HEK293 (cell line): ENCODE results near the gene ZNF248.

Source experiments
- CTCF ChIA-PET: fragments of 350-600 bp; formaldehyde crosslinking; extraction: SDS; loops from one replicate; lab custom pipeline; 2021; ENCODE audit warnings: antibody characterized with exemption; lab: Yijun Ruan, JAX
- POLR2A ChIA-PET: fragments of 300-600 bp; formaldehyde crosslinking; extraction: SDS; loops from one replicate; lab custom pipeline; 2020; ENCODE audit warnings: antibody characterized with exemption, inconsistent platforms; lab: Yijun Ruan, JAX
- H3K27ac ChIP-seq: fragments of 200-500 bp; sonication (Bioruptor generic); 2 replicates; pipeline ENCODE4 v1.5.1; 2014; ENCODE audit warnings: low read depth, low read length, control low read depth, inconsistent platforms; ENCODE audit errors: extremely low read depth
- H3K36me3 ChIP-seq, 2 experiments: fragments of 200-500 bp in 1 of 2; sonication (Bioruptor generic) in 1 of 2; 1 replicate in 1 of 2; 2 replicates in 1 of 2; pipeline ENCODE4 v1.5.1; 2014 to 2017; ENCODE audit warnings: inconsistent platforms in 2 of 2, low read length in 2 of 2; ENCODE audit not compliant: control insufficient read depth in 2 of 2, insufficient read depth in 1 of 2
- H3K4me1 ChIP-seq: fragments of 200-500 bp; sonication (Bioruptor generic); 2 replicates; pipeline ENCODE4 v1.5.1; 2014; ENCODE audit warnings: mild to moderate bottlenecking, low read length, inconsistent platforms; ENCODE audit not compliant: control insufficient read depth, insufficient read depth
- H3K4me3 ChIP-seq: 2 replicates; pipeline ENCODE4 v1.5.1; 2011; ENCODE audit warnings: low read depth, mild to moderate bottlenecking, control low read depth, low read length, moderate library complexity
- H3K9me3 ChIP-seq: fragments of 200-500 bp; sonication (Bioruptor generic); 2 replicates; pipeline ENCODE4 v1.5.1; 2014; ENCODE audit warnings: low read depth, low read length, inconsistent platforms; ENCODE audit not compliant: control insufficient read depth, insufficient read depth
- AEBP2 ChIP-seq: fragments of 450-650 bp; formaldehyde crosslinking; IDR thresholded peaks from 2 replicates; pipeline ENCODE4 v1.5.1; 2016; ENCODE audit warnings: missing biosample characterization, missing genetic modification characterization, borderline replicate concordance
- EGR2 ChIP-seq: fragments of 450-650 bp; formaldehyde crosslinking; IDR thresholded peaks from 2 replicates; pipeline ENCODE4 v1.5.1; 2016; ENCODE audit warnings: low read depth, missing biosample characterization, missing genetic modification characterization
- KLF10 ChIP-seq: fragments of 450-650 bp; IDR thresholded peaks from 2 replicates; pipeline ENCODE4 v1.5.1; 2018; ENCODE audit warnings: missing biosample characterization, mild to moderate bottlenecking, missing genetic modification characterization
- KLF7 ChIP-seq: fragments of 450-650 bp; formaldehyde crosslinking; IDR thresholded peaks from 2 replicates; pipeline ENCODE4 v1.5.1; 2016; ENCODE audit warnings: missing biosample characterization, missing genetic modification characterization, borderline replicate concordance
- YY2 ChIP-seq: fragments of 450-650 bp; formaldehyde crosslinking; IDR thresholded peaks from 2 replicates; pipeline ENCODE4 v1.5.1; 2016; ENCODE audit warnings: missing biosample characterization, missing genetic modification characterization
- ZBTB10 ChIP-seq: fragments of 450-650 bp; formaldehyde crosslinking; IDR thresholded peaks from 2 replicates; pipeline ENCODE4 v1.5.1; 2016; ENCODE audit warnings: missing biosample characterization, missing genetic modification characterization
- ZBTB11 ChIP-seq: fragments of 450-650 bp; formaldehyde crosslinking; conservative IDR thresholded peaks from 2 replicates; pipeline ENCODE4 v1.5.1; 2016; ENCODE audit warnings: low read depth, missing biosample characterization, missing genetic modification characterization
- ZBTB26 ChIP-seq: fragments of 450-650 bp; formaldehyde crosslinking; optimal IDR thresholded peaks from 2 replicates; pipeline ENCODE3; 2016; ENCODE audit warnings: missing biosample characterization, mild to moderate bottlenecking, missing genetic modification characterization
- ZFP37 ChIP-seq: fragments of 450-650 bp; formaldehyde crosslinking; IDR thresholded peaks from 2 replicates; pipeline ENCODE4 v1.5.1; 2016; ENCODE audit warnings: missing biosample characterization, missing genetic modification characterization
- ZNF140 ChIP-seq: fragments of 450-650 bp; formaldehyde crosslinking; IDR thresholded peaks from 2 replicates; pipeline ENCODE4 v1.5.1; 2016; ENCODE audit warnings: missing biosample characterization, missing genetic modification characterization
- ZNF169 ChIP-seq: fragments of 450-650 bp; formaldehyde crosslinking; IDR thresholded peaks from 2 replicates; pipeline ENCODE4 v1.5.1; 2016; ENCODE audit warnings: missing biosample characterization, missing genetic modification characterization
- ZNF19 ChIP-seq: fragments of 450-650 bp; formaldehyde crosslinking; IDR thresholded peaks from 2 replicates; pipeline ENCODE4; 2016; ENCODE audit warnings: missing biosample characterization, missing genetic modification characterization, low read depth
- ZNF211 ChIP-seq: fragments of 450-650 bp; formaldehyde crosslinking; IDR thresholded peaks from 2 replicates; pipeline ENCODE4 v1.5.1; 2016; ENCODE audit warnings: low read depth, missing biosample characterization, missing genetic modification characterization
- ZNF221 ChIP-seq: fragments of 450-650 bp; formaldehyde crosslinking; IDR thresholded peaks from 2 replicates; pipeline ENCODE4 v1.5.1; 2017; ENCODE audit warnings: missing biosample characterization, missing genetic modification characterization, borderline replicate concordance
- ZNF391 ChIP-seq: fragments of 450-650 bp; formaldehyde crosslinking; IDR thresholded peaks from 2 replicates; pipeline ENCODE4 v1.5.1; 2016; ENCODE audit warnings: low read depth, missing biosample characterization, missing genetic modification characterization, borderline replicate concordance
- ZNF514 ChIP-seq: fragments of 450-650 bp; formaldehyde crosslinking; IDR thresholded peaks from 2 replicates; pipeline ENCODE4 v1.5.1; 2016; ENCODE audit warnings: missing biosample characterization, missing genetic modification characterization
- ZNF600 ChIP-seq: fragments of 450-650 bp; formaldehyde crosslinking; IDR thresholded peaks from 2 replicates; pipeline ENCODE4 v1.5.1; 2016; ENCODE audit warnings: missing biosample characterization, missing genetic modification characterization
- ZNF624 ChIP-seq: fragments of 450-650 bp; formaldehyde crosslinking; IDR thresholded peaks from 2 replicates; pipeline ENCODE4 v1.5.1; 2017; ENCODE audit warnings: missing biosample characterization, missing genetic modification characterization
- ZNF830 ChIP-seq: fragments of 450-650 bp; IDR thresholded peaks from 2 replicates; pipeline ENCODE4 v1.5.0; 2018; ENCODE audit warnings: missing biosample characterization, missing genetic modification characterization, low read depth, mild to moderate bottlenecking, moderate library complexity
- ZNF837 ChIP-seq: fragments of 450-650 bp; formaldehyde crosslinking; IDR thresholded peaks from 2 replicates; pipeline ENCODE4 v1.5.1; 2016; ENCODE audit warnings: missing biosample characterization, missing genetic modification characterization
- ZSCAN23 ChIP-seq: fragments of 450-650 bp; formaldehyde crosslinking; IDR thresholded peaks from 2 replicates; pipeline ENCODE4 v1.5.1; 2016; ENCODE audit warnings: missing biosample characterization, missing genetic modification characterization
- TF ChIP-seq, protein P1 (sequence below): fragments of 450-650 bp; formaldehyde crosslinking; IDR thresholded peaks from 2 replicates; pipeline ENCODE4 v1.5.1; 2017; ENCODE audit warnings: missing biosample characterization, missing genetic modification characterization
- TF ChIP-seq, protein P2 (sequence below): fragments of 450-650 bp; IDR thresholded peaks from 2 replicates; pipeline ENCODE4 v1.5.1; 2018; ENCODE audit warnings: missing biosample characterization, mild to moderate bottlenecking, missing genetic modification characterization

Gene ZNF248

DNA sequence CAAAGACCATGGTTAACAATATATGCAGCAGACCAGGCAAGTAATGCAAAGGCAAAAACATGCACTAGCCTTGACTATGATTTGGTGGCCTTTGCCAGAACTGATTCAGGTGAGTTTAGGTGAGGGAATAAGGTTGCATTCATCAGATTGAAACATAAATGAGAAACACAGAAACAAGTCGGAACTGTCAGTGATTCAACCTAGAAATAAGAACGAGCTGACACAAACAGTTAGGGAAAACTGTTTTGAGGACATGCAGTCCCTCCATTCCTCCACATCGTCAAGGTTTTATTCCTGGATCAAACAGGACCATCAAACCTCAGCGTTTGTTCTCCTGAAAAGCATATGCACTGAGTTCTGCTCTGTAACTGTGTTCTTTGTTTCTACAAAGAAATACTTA lies 1.8 kb downstream of the ZNF248 start:
- TF ChIP-seq ZNF169 (tag by site-specific recombination): no peak
- TF ChIP-seq ZNF624 (tag by site-specific recombination): no peak
- no peak for TF ChIP-seq AEBP2 (tag by site-specific recombination)
- TF ChIP-seq ZBTB11 (tag by site-specific recombination): no peak
- no peak for TF ChIP-seq ZSCAN23 (tag by site-specific recombination)
- TF ChIP-seq, protein P1, sequence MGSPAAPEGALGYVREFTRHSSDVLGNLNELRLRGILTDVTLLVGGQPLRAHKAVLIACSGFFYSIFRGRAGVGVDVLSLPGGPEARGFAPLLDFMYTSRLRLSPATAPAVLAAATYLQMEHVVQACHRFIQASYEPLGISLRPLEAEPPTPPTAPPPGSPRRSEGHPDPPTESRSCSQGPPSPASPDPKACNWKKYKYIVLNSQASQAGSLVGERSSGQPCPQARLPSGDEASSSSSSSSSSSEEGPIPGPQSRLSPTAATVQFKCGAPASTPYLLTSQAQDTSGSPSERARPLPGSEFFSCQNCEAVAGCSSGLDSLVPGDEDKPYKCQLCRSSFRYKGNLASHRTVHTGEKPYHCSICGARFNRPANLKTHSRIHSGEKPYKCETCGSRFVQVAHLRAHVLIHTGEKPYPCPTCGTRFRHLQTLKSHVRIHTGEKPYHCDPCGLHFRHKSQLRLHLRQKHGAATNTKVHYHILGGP (tag by site-specific recombination): no peak
- no peak for TF ChIP-seq KLF10 (tag by site-specific recombination)
- no peak for TF ChIP-seq ZNF514 (tag by site-specific recombination)
- no peak for TF ChIP-seq ZNF140 (tag by site-specific recombination)
- TF ChIP-seq ZNF837: no peak
- no peak for TF ChIP-seq ZNF19 (tag by site-specific recombination)
- TF ChIP-seq ZNF221: no peak
- no peak for TF ChIP-seq ZNF600 (tag by site-specific recombination)
- no peak for TF ChIP-seq ZNF211
- TF ChIP-seq EGR2 (tag by site-specific recombination): no peak
- TF ChIP-seq, protein P2, sequence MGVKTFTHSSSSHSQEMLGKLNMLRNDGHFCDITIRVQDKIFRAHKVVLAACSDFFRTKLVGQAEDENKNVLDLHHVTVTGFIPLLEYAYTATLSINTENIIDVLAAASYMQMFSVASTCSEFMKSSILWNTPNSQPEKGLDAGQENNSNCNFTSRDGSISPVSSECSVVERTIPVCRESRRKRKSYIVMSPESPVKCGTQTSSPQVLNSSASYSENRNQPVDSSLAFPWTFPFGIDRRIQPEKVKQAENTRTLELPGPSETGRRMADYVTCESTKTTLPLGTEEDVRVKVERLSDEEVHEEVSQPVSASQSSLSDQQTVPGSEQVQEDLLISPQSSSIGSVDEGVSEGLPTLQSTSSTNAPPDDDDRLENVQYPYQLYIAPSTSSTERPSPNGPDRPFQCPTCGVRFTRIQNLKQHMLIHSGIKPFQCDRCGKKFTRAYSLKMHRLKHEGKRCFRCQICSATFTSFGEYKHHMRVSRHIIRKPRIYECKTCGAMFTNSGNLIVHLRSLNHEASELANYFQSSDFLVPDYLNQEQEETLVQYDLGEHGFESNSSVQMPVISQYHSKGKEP (tag by site-specific recombination): no peak
- ChIA-PET CTCF (interaction anchor here (1.8 kb wide), 1 partner anchor 121 kb away, joined by 6 read pairs; no protein-coding TSS in a partner anchor), POLR2A (interaction anchor here (0.7 kb wide), 1 partner anchor 240 kb away, joined by 4 read pairs; no protein-coding TSS in a partner anchor)
- Histone ChIP-seq H3K27ac (no peak overlapping the region), H3K36me3 (peaks cover 4 to 18% of the 10 kb centered on the region in 2 experiments), H3K4me3 (no peak overlapping the region), H3K9me3 (no peaks in the 10 kb centered on the region), H3K4me1 (peaks cover 3% of the 10 kb centered on the region; the same call in 1 of the 2 replicates)

GRCh38 chr10:37854626-37855025 lies 2.8 kb downstream of the ZNF248 start:
- CTCF ChIA-PET: no interaction called here
- peaks cover 3% of the 10 kb centered on the region; the same call in 1 of the 2 replicates for H3K4me1 ChIP-seq
- H3K9me3 ChIP-seq: no peaks in the 10 kb centered on the region
- no peak overlapping the region for H3K27ac ChIP-seq
- peaks cover 4 to 18% of the 10 kb centered on the region in 2 experiments for H3K36me3 ChIP-seq
- POLR2A ChIA-PET: no interaction called here
- no peak overlapping the region for H3K4me3 ChIP-seq
- TF ChIP-seq ZNF624 (tag by site-specific recombination) (no peak), ZNF391 (tag by site-specific recombination) (no peak), ZBTB26 (tag by site-specific recombination) (no peak), ZBTB10 (no peak), KLF7 (tag by site-specific recombination) (no peak), ZNF830 (tag by site-specific recombination) (no peak), ZFP37 (tag by site-specific recombination) (no peak), YY2 (no peak), KLF10 (tag by site-specific recombination) (no peak)
